ENCODE data around the gene ARPC5L. TPM values are rescaled to one million over a fixed set of nuclear protein-coding genes. Genes with fewer than 3 reads are reported as not detected.

The ARPC5L gene
- total and polyA plus RNA-seq, 9 of the 15 experiments (the other 6 are each of a cell fraction or from before 2014, with no cell fraction given): 25.4 to 113 (median 63.8) TPM

DNA sequence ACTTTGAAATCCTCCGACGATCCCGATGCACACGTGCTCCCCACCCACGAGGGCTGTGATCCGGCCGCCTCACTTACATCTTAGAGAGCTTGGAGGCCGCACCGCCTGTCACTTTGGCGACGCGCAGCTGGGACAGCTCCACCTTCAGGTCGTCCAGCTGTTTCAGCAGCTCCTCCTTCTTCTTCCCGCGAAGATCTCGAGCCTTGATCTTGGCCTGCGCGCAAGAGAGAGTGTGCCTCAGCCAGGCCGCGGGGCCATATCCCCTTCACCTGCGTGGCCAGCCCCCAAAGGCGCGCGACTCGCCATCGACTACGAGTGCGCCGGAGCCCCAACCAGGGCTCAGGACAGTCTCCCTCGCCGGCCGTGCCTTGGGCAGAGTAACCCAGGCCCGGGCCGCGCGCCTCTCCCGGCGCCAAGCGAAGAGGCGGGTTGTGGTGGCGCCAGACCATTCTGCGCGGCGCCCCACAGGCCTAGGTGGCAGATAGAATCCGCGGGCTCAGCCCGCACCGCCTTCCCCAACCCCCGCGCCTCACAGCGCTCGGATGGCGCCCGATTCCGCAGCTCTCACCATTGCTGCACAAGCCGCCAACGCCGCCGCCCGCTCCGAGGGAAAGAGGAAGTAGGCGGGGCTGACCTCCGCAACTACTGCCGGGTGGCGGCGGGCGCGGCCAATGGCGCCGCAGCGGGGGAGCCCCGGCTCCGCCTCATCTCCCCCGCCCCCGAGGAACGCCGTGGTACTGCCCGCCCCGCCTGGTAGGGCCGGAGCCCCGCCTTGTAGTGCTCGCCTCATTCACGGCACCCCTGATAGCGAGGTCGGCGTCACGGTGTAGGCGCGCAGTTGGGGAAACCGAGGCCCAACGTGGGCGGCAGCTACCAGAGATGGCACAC, at the start of gene ARPC5L, which contains the start of gene RPL35 (continued):
- TF ChIP-seq, protein P1, sequence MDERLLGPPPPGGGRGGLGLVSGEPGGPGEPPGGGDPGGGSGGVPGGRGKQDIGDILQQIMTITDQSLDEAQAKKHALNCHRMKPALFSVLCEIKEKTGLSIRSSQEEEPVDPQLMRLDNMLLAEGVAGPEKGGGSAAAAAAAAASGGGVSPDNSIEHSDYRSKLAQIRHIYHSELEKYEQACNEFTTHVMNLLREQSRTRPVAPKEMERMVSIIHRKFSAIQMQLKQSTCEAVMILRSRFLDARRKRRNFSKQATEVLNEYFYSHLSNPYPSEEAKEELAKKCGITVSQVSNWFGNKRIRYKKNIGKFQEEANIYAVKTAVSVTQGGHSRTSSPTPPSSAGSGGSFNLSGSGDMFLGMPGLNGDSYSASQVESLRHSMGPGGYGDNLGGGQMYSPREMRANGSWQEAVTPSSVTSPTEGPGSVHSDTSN (CRISPR knock-in tag; IDR thresholded peaks at IDR 0.05; ENCODE audit: low read depth): no peak
- TF ChIP-seq, protein P1 (tag; conservative IDR thresholded peaks at IDR 0.05; ENCODE audit: low read depth): peak; percentile 36; the same call in 1 of the 2 replicates
- TF ChIP-seq SPI1 (IDR thresholded peaks at IDR 0.05; ENCODE audit: borderline replicate concordance, low read depth, low read length) (peak; percentile 85), KAT2B (IDR thresholded peaks at IDR 0.05; ENCODE audit: low read depth, low read length) (no peak), SAFB2 (IDR thresholded peaks at IDR 0.05; ENCODE audit: borderline replicate concordance, low read depth, low read length, severe bottlenecking) (no peak), DDX20 (tag; IDR thresholded peaks at IDR 0.05; ENCODE audit: low read depth) (no peak), ZNF766 (CRISPR knock-in tag; conservative IDR thresholded peaks at IDR 0.05) (peak; percentile 46; the same call in 1 of the 2 replicates), RBM25 (IDR thresholded peaks at IDR 0.05; ENCODE audit: low read depth, low read length, severe bottlenecking) (peak; percentile 59), DACH1 (IDR thresholded peaks at IDR 0.05; ENCODE audit: partially characterized antibody) (peak; percentile 85), ZNF57 (CRISPR knock-in tag; IDR thresholded peaks at IDR 0.05) (no peak), RBM39 (optimal IDR thresholded peaks at IDR 0.05; ENCODE audit: low read depth, low read length) (no peak)
- TF ChIP-seq, protein P2, sequence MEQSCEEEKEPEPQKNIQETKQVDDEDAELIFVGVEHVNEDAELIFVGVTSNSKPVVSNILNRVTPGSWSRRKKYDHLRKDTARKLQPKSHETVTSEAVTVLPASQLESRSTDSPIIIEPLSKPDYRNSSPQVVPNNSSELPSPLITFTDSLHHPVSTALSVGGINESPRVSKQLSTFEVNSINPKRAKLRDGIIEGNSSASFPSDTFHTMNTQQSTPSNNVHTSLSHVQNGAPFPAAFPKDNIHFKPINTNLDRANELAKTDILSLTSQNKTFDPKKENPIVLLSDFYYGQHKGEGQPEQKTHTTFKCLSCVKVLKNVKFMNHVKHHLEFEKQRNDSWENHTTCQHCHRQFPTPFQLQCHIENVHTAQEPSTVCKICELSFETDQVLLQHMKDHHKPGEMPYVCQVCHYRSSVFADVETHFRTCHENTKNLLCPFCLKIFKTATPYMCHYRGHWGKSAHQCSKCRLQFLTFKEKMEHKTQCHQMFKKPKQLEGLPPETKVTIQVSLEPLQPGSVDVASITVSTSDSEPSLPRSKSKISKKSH (CRISPR knock-in tag; IDR thresholded peaks at IDR 0.05): no peak
- TF ChIP-seq, protein P3, sequence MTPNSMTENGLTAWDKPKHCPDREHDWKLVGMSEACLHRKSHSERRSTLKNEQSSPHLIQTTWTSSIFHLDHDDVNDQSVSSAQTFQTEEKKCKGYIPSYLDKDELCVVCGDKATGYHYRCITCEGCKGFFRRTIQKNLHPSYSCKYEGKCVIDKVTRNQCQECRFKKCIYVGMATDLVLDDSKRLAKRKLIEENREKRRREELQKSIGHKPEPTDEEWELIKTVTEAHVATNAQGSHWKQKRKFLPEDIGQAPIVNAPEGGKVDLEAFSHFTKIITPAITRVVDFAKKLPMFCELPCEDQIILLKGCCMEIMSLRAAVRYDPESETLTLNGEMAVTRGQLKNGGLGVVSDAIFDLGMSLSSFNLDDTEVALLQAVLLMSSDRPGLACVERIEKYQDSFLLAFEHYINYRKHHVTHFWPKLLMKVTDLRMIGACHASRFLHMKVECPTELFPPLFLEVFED (CRISPR knock-in tag; conservative IDR thresholded peaks at IDR 0.05): no peak
- TF ChIP-seq, protein P4, sequence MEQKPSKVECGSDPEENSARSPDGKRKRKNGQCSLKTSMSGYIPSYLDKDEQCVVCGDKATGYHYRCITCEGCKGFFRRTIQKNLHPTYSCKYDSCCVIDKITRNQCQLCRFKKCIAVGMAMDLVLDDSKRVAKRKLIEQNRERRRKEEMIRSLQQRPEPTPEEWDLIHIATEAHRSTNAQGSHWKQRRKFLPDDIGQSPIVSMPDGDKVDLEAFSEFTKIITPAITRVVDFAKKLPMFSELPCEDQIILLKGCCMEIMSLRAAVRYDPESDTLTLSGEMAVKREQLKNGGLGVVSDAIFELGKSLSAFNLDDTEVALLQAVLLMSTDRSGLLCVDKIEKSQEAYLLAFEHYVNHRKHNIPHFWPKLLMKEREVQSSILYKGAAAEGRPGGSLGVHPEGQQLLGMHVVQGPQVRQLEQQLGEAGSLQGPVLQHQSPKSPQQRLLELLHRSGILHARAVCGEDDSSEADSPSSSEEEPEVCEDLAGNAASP (IDR thresholded peaks at IDR 0.05): no peak
- TF ChIP-seq, protein P5, sequence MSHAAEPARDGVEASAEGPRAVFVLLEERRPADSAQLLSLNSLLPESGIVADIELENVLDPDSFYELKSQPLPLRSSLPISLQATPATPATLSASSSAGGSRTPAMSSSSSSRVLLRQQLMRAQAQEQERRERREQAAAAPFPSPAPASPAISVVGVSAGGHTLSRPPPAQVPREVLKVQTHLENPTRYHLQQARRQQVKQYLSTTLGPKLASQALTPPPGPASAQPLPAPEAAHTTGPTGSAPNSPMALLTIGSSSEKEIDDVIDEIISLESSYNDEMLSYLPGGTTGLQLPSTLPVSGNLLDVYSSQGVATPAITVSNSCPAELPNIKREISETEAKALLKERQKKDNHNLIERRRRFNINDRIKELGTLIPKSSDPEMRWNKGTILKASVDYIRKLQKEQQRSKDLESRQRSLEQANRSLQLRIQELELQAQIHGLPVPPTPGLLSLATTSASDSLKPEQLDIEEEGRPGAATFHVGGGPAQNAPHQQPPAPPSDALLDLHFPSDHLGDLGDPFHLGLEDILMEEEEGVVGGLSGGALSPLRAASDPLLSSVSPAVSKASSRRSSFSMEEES (CRISPR knock-in tag; IDR thresholded peaks at IDR 0.05): no peak
